IMR-90 (cell line): ENCODE results near the gene RBPJ. TPM values are rescaled to one million over a fixed set of nuclear protein-coding genes. Genes with fewer than 3 reads are reported as not detected.

Experiments
- ATAC-seq: fragments of 200-7000 bp; cut with Tn5 transposase; 2 replicates; pipeline ENCODE4 v1.9.1; 2020; ENCODE audit warnings: low read depth, mild to moderate bottlenecking, moderate library complexity
- BruUV-seq: library from RNA; stranded (reverse); fragments of 400-500 nt; replicated peaks from 2 replicates; lab custom pipeline; 2021; lab: Mats Ljungman, UMichigan
- CTCF ChIA-PET: fragments of 300-600 bp; formaldehyde crosslinking; extraction: SDS; loops from one replicate; lab custom pipeline; 2021; ENCODE audit warnings: antibody characterized with exemption; lab: Yijun Ruan, JAX
- POLR2A ChIA-PET: fragments of 300-600 bp; sonication (Branson Sonifier 250); formaldehyde crosslinking; loops from one replicate; lab custom pipeline; 2022; ENCODE audit warnings: antibody characterized with exemption; ENCODE audit not compliant: unreplicated experiment; lab: Charles Lee
- DNase-seq: peaks from one replicate; pipeline ENCODE4 v3.0.0; 2013
- H2AFZ ChIP-seq: replicated peaks from 2 replicates; pipeline ENCODE3; 2013; ENCODE audit warnings: low read length, mild to moderate bottlenecking; ENCODE audit not compliant: poor library complexity
- H2AK5ac ChIP-seq: 2 replicates; pipeline ENCODE4 v1.6.1; 2013; ENCODE audit warnings: low read depth, low read length, inconsistent platforms
- H2AK9ac ChIP-seq: replicated peaks from 2 replicates; pipeline ENCODE3; 2013; ENCODE audit warnings: mild to moderate bottlenecking, low read depth, low read length, moderate library complexity; ENCODE audit not compliant: poor library complexity
- H2BK120ac ChIP-seq: 2 replicates; pipeline ENCODE4 v1.6.1; 2013; ENCODE audit warnings: low read depth, low read length, inconsistent platforms
- H2BK15ac ChIP-seq: 3 replicates; pipeline ENCODE4 v1.6.1; 2013; ENCODE audit warnings: low read depth, low read length, inconsistent platforms
- H2BK20ac ChIP-seq: 2 replicates; pipeline ENCODE4 v1.6.1; 2013; ENCODE audit warnings: low read depth, mild to moderate bottlenecking, inconsistent platforms, low read length, moderate library complexity
- H2BK5ac ChIP-seq: 2 replicates; pipeline ENCODE4 v1.6.1; 2013; ENCODE audit warnings: mild to moderate bottlenecking, low read depth, low read length, inconsistent platforms; ENCODE audit not compliant: poor library complexity, severe bottlenecking
- H3K14ac ChIP-seq: replicated peaks from 2 replicates; pipeline ENCODE4 v1.6.1; 2013; ENCODE audit warnings: low read depth, low read length, inconsistent platforms
- H3K18ac ChIP-seq: 2 replicates; pipeline ENCODE4 v1.6.1; 2013; ENCODE audit warnings: low read depth, low read length, control low read depth
- H3K23ac ChIP-seq: 2 replicates; pipeline ENCODE4 v1.6.1; 2013; ENCODE audit warnings: low read depth, low read length, inconsistent platforms
- H3K27ac ChIP-seq: 2 replicates; pipeline ENCODE4 v1.5.1; 2013; ENCODE audit warnings: mild to moderate bottlenecking, control low read depth, low read length; ENCODE audit not compliant: insufficient read depth
- H3K27me3 ChIP-seq: 2 replicates; pipeline ENCODE4 v1.6.1; 2013; ENCODE audit warnings: low read length; ENCODE audit not compliant: control insufficient read depth, insufficient read depth
- H3K36me3 ChIP-seq: 2 replicates; pipeline ENCODE4 v1.6.1; 2013; ENCODE audit warnings: low read length, mixed read lengths; ENCODE audit not compliant: control insufficient read depth, insufficient read depth
- H3K4ac ChIP-seq: 2 replicates; pipeline ENCODE4 v1.6.1; 2013; ENCODE audit warnings: low read depth, low read length, inconsistent platforms
- H3K4me1 ChIP-seq: 2 replicates; pipeline ENCODE4 v1.6.1; 2013; ENCODE audit warnings: low read length, mixed read lengths; ENCODE audit not compliant: control insufficient read depth, insufficient read depth
- H3K4me2 ChIP-seq: 2 replicates; pipeline ENCODE4 v1.6.1; 2013; ENCODE audit warnings: low read depth, mild to moderate bottlenecking, control low read depth, low read length, moderate library complexity
- H3K4me3 ChIP-seq: 2 replicates; pipeline ENCODE4 v1.5.1; 2013; ENCODE audit warnings: low read depth, mild to moderate bottlenecking, control low read depth, low read length, moderate library complexity; ENCODE audit not compliant: insufficient read depth
- H3K56ac ChIP-seq: 2 replicates; pipeline ENCODE4 v1.6.1; 2013; ENCODE audit warnings: low read length, inconsistent platforms; ENCODE audit not compliant: insufficient read depth; ENCODE audit errors: extremely low read depth
- H3K79me1 ChIP-seq, 2 experiments: 2 replicates each; pipeline ENCODE4 v1.6.1; 2013; ENCODE audit warnings: low read length in 2 of 2, inconsistent platforms in 1 of 2, low read depth in 1 of 2
- H3K9ac ChIP-seq: 2 replicates; pipeline ENCODE4 v1.6.1; 2013; ENCODE audit warnings: low read depth, low read length, control low read depth
- H3K9me1 ChIP-seq: 2 replicates; pipeline ENCODE4 v1.6.1; 2013; ENCODE audit warnings: low read length, inconsistent platforms; ENCODE audit not compliant: insufficient read depth
- H3K9me3 ChIP-seq: 2 replicates; pipeline ENCODE4 v1.6.1; 2013; ENCODE audit warnings: low read length; ENCODE audit not compliant: control insufficient read depth, insufficient read depth
- H4K20me1 ChIP-seq: 2 replicates; pipeline ENCODE4 v1.6.1; 2013; ENCODE audit warnings: low read length, inconsistent platforms; ENCODE audit not compliant: insufficient read depth
- H4K5ac ChIP-seq: 2 replicates; pipeline ENCODE4 v1.6.1; 2013; ENCODE audit warnings: mild to moderate bottlenecking, low read depth, low read length, control low read depth
- H4K8ac ChIP-seq, 2 experiments: 2 replicates each; pipeline ENCODE4 v1.6.1; 2013; ENCODE audit warnings: low read depth in 2 of 2, low read length in 2 of 2, control low read depth in 1 of 2, inconsistent platforms in 1 of 2
- H4K91ac ChIP-seq: 2 replicates; pipeline ENCODE4 v1.6.1; 2013; ENCODE audit warnings: low read depth, low read length, inconsistent platforms; ENCODE audit not compliant: insufficient read depth
- BHLHE40 ChIP-seq: fragments of 150-350 bp; IDR thresholded peaks from 2 replicates; pipeline ENCODE4 v1.6.1; 2016; ENCODE audit warnings: mild to moderate bottlenecking, low read depth, low read length
- CEBPB ChIP-seq: IDR thresholded peaks from 2 replicates; pipeline ENCODE4 v1.6.1; 2012; ENCODE audit warnings: low read depth, low read length, improper control_type of control experiment
- CHD1 ChIP-seq: IDR thresholded peaks from 2 replicates; pipeline ENCODE4 v1.6.1; 2012; ENCODE audit warnings: low read depth, low read length, improper control_type of control experiment
- CTCF ChIP-seq: conservative IDR thresholded peaks from 2 replicates; pipeline ENCODE4 v1.5.1; 2012; ENCODE audit warnings: mild to moderate bottlenecking, low read depth, low read length, improper control_type of control experiment
- FOS ChIP-seq: fragments of 150-350 bp; IDR thresholded peaks from 2 replicates; pipeline ENCODE4 v1.6.1; 2016; ENCODE audit warnings: low read depth, low read length
- MAFK ChIP-seq: IDR thresholded peaks from 2 replicates; pipeline ENCODE4 v1.6.1; 2012; ENCODE audit warnings: low read depth, low read length, improper control_type of control experiment
- MXI1 ChIP-seq: IDR thresholded peaks from 2 replicates; pipeline ENCODE4 v1.6.1; 2012; ENCODE audit warnings: low read depth, mild to moderate bottlenecking, low read length, moderate library complexity, borderline replicate concordance
- NFE2L2 ChIP-seq: fragments of 150-350 bp; IDR thresholded peaks from 2 replicates; pipeline ENCODE4 v1.6.1; 2016; ENCODE audit warnings: low read depth, mild to moderate bottlenecking, low read length
- POLR2A ChIP-seq: IDR thresholded peaks from 2 replicates; pipeline ENCODE4 v1.6.1; 2012; ENCODE audit warnings: mild to moderate bottlenecking, low read depth, low read length
- RAD21 ChIP-seq: IDR thresholded peaks from 2 replicates; pipeline ENCODE4 v1.6.1; 2012; ENCODE audit warnings: low read length, improper control_type of control experiment
- RCOR1 ChIP-seq: IDR thresholded peaks from 2 replicates; pipeline ENCODE4 v1.6.1; 2012; ENCODE audit warnings: mild to moderate bottlenecking, low read length, improper control_type of control experiment; ENCODE audit not compliant: insufficient replicate concordance
- RFX5 ChIP-seq: IDR thresholded peaks from 2 replicates; pipeline ENCODE4 v1.8.0; 2012; ENCODE audit warnings: low read depth, mild to moderate bottlenecking, low read length, moderate library complexity
- SMC3 ChIP-seq: fragments of 150-350 bp; IDR thresholded peaks from 2 replicates; pipeline ENCODE4 v1.6.1; 2016; ENCODE audit warnings: low read depth, mild to moderate bottlenecking, antibody characterized with exemption, low read length, moderate library complexity
- USF2 ChIP-seq: fragments of 150-350 bp; IDR thresholded peaks from 2 replicates; pipeline ENCODE4 v1.6.1; 2017; ENCODE audit warnings: mild to moderate bottlenecking, antibody characterized with exemption, low read length, low read depth
- WGBS, 2 experiments: methylation state at CpG; one replicate each; pipeline versions ENCODE4 v1.1.5 to v1.1.7; 2013; ENCODE audit warnings: missing lambda C conversion rate in 2 of 2; ENCODE audit not compliant: insufficient read length in 1 of 2; ENCODE audit errors: extremely low coverage in 2 of 2; 5-methylcytosine and 5-hydroxymethylcytosine counted together
- dilution Hi-C: fragments of 300-500 bp; cut with HindIII; formaldehyde crosslinking; loops from one replicate; pipeline ENCODE4 v1.14.3; 2018; ENCODE audit warnings: low sequenced_read_pairs; ENCODE audit not compliant: unreplicated experiment
- in situ Hi-C: fragments of 300-500 bp; cut with MboI; formaldehyde crosslinking; loops from 3 replicates; pipeline ENCODE4 v1.14.3; 2019; ENCODE audit warnings: low sequenced_read_pairs, inconsistent platforms, mixed read lengths
- intact Hi-C: fragments of 100-400 bp; cut with micrococcal nuclease; formaldehyde crosslinking; loops from 2 replicates; pipeline ENCODE4 v1.10.0; 2022
- polyA plus RNA-seq, 3 experiments: library from polyadenylated mRNA; depleted of rRNA; stranded (reverse); fragments of >200 nt; gene quantifications; 2 replicates each; pipeline ENCODE4 v1.2.3, GENCODE V29; 2012; ENCODE audit warnings: low replicate concordance in 1 of 3
- total RNA-seq: library from RNA; depleted of rRNA; stranded (reverse); fragments of >200 nt; gene quantifications from 2 replicates; pipeline ENCODE4 v1.2.3, GENCODE V29; 2012

The RBPJ gene
- total and polyA plus RNA-seq, 2 of the 4 experiments (the other 2 are of a cell fraction) = 50.3 to 148 TPM

GRCh38 chr4:26452565-26453531, 132.0 kb downstream of the RBPJ start (continued):
- TF ChIP-seq CEBPB (no peak), MXI1 (no peak)

DNA sequence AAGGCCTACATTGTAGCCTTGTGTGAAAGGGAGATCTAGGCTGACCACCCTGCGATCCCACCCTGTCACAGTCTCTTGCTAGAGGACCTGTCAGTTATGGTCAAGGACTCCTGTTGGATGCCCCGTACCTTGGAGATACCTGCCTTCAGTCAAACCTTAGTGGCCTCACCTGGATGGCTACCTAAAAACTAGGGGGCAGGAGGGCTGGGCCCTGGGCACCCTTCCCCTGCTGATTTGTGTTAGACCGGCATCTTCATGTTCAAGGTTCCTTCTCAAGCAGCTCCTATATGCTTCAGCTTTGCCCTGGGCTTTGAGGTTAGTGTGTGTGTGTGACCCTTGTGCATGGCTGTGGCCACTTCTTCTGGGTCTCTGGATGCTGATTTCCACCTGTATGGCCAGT, 134.1 kb downstream of the RBPJ start:
- H2AK9ac ChIP-seq = no peak overlapping the region
- CTCF ChIA-PET = no interaction called here
- no CpG with 5 or more reads among the region's 3 CpGs for WGBS, 2 experiments
- intact Hi-C loops (no loop called here), dilution Hi-C loops (no loop called here), in situ Hi-C loops (loop anchor here (10.0 to 25.0 kb wide), 2 partner anchors 270 to 557 kb away; no protein-coding TSS in a partner anchor)
- H2AFZ ChIP-seq = no peak overlapping the region
- no peak overlapping the region for H3K27ac ChIP-seq
- no peak overlapping the region for H3K4me3 ChIP-seq
- H3K4me1 ChIP-seq = peaks cover 15% of the 10 kb centered on the region
- H2BK20ac ChIP-seq = no peak overlapping the region
- DNase-seq (no peak), ATAC-seq (no peak)
- H3K27me3 ChIP-seq = 0 out of 2 replicates have a peak, but pooled peaks cover 3% of the 10 kb centered on the region
- H2BK5ac ChIP-seq = no peak overlapping the region
- H3K14ac ChIP-seq = no peak overlapping the region
- H4K8ac ChIP-seq = no peak overlapping the region
- peaks cover 8% of the 10 kb centered on the region for H3K9me3 ChIP-seq
- no peak overlapping the region for H3K9ac ChIP-seq
- H2BK15ac ChIP-seq = no peak overlapping the region
- H3K23ac ChIP-seq = no peak overlapping the region
- no TSS peak for BruUV-seq
- no peak overlapping the region for H3K4ac ChIP-seq
- no peak overlapping the region for H3K56ac ChIP-seq
- H3K36me3 ChIP-seq = no peaks in the 10 kb centered on the region
- H2AK5ac ChIP-seq = no peak overlapping the region
- H3K9me1 ChIP-seq = peaks cover 9% of the 10 kb centered on the region
- POLR2A ChIA-PET = no interaction called here
- no peak overlapping the region for H4K5ac ChIP-seq
- no peaks in the 10 kb centered on the region for H3K79me1 ChIP-seq
- H4K91ac ChIP-seq = no peak overlapping the region
- no peak overlapping the region for H3K4me2 ChIP-seq
- H3K18ac ChIP-seq = no peak overlapping the region
- no peaks in the 10 kb centered on the region; the same call in 1 of the 2 replicates for H4K20me1 ChIP-seq
- no peak overlapping the region for H2BK120ac ChIP-seq
- TF ChIP-seq CEBPB (no peak), USF2 (no peak), RFX5 (no peak), CHD1 (no peak), BHLHE40 (no peak), RCOR1 (no peak), FOS (no peak), CTCF (no peak), MXI1 (no peak), NFE2L2 (no peak), MAFK (no peak), SMC3 (no peak), POLR2A (no peak), RAD21 (no peak)
